HCT116 (cell line): Measurements from ENCODE around the gene THSD8. TPM values are rescaled to one million over a fixed set of nuclear protein-coding genes. Genes with fewer than 3 reads are reported as not detected.

Experiments
- ATAC-seq: fragments of 200-7000 bp; cut with Tn5 transposase; 2 replicates; pipeline ENCODE4 v1.9.1; 2020; ENCODE audit warnings: mild to moderate bottlenecking, moderate library complexity
- BruUV-seq: library from RNA; stranded (reverse); fragments of 400-500 nt; replicated peaks from 2 replicates; lab custom pipeline; 2021; lab: Mats Ljungman, UMichigan
- CTCF ChIA-PET: fragments of 300-600 bp; sonication (Branson Sonifier 250); formaldehyde crosslinking; loops from one replicate; lab custom pipeline; 2021; ENCODE audit warnings: antibody characterized with exemption; lab: Charles Lee
- POLR2A ChIA-PET: fragments of 300-600, 350-600 bp; sonication (Branson Sonifier 250); formaldehyde crosslinking; loops from one replicate; lab custom pipeline; 2021; ENCODE audit warnings: antibody characterized with exemption; lab: Charles Lee
- RAD21 ChIA-PET, 2 experiments: fragments of 300-600 bp; sonication (Branson Sonifier 250); formaldehyde crosslinking; loops; one replicate each; lab custom pipeline; 2023; ENCODE audit warnings: low total read pairs in 2 of 2; ENCODE audit not compliant: uncharacterized antibody in 2 of 2, unreplicated experiment in 2 of 2, low non-redundant PET in 1 of 2; lab: Charles Lee
- DNase-seq: peaks from one replicate; pipeline ENCODE4 v3.0.0-alpha.2; 2010; ENCODE audit warnings: low read depth, low spot score
- H2AFZ ChIP-seq: fragments of 200-600 bp; shearing (Covaris generic), sonication (generic); 2 replicates; pipeline ENCODE4 v1.6.1; 2017; ENCODE audit warnings: low read depth, mixed run types, mixed read lengths, antibody characterized with exemption, low read length; ENCODE audit not compliant: poor library complexity, severe bottlenecking
- H3K27ac ChIP-seq: 2 replicates; pipeline ENCODE4 v1.5.1; 2012; ENCODE audit warnings: low read depth, low read length
- H3K27me3 ChIP-seq: fragments of 200-600 bp; sonication (generic); 2 replicates; pipeline ENCODE4 v1.6.1; 2016; ENCODE audit warnings: mixed run types, low read length, mixed read lengths; ENCODE audit not compliant: insufficient read depth
- H3K36me3 ChIP-seq, 2 experiments: fragments of 200-500 bp in 1 of 2; fragments of 200-600 bp in 1 of 2; sonication (Bioruptor generic) in 1 of 2; sonication (generic) in 1 of 2; 2 replicates each; pipeline versions ENCODE4 v1.5.1 to v1.6.1; 2014 to 2016; ENCODE audit warnings: low read length in 2 of 2, inconsistent platforms in 1 of 2, mixed read lengths in 1 of 2, mixed run types in 1 of 2; ENCODE audit not compliant: insufficient read depth in 2 of 2, control insufficient read depth in 1 of 2
- H3K4me1 ChIP-seq, 2 experiments: fragments of 200-600 bp in 1 of 2; sonication (generic) in 1 of 2; 2 replicates each; pipeline versions ENCODE4 v1.5.1 to v1.6.1; 2012 to 2017; ENCODE audit warnings: low read length in 2 of 2, inconsistent platforms in 1 of 2, mild to moderate bottlenecking in 1 of 2, mixed read lengths in 1 of 2, mixed run types in 1 of 2, moderate library complexity in 1 of 2; ENCODE audit not compliant: insufficient read depth in 2 of 2, control insufficient read depth in 1 of 2
- H3K4me2 ChIP-seq: fragments of 200-600 bp; sonication (generic); 2 replicates; pipeline ENCODE4 v1.6.1; 2017; ENCODE audit warnings: mixed run types, low read length, mixed read lengths
- H3K4me3 ChIP-seq, 2 experiments: fragments of 200-600 bp in 1 of 2; sonication (generic) in 1 of 2; replicated peaks in 1 of 2; 2 replicates each; pipeline ENCODE4 v1.5.1; 2011 to 2016; ENCODE audit warnings: low read length in 2 of 2, control low read depth in 1 of 2, low read depth in 1 of 2, mild to moderate bottlenecking in 1 of 2, mixed read lengths in 1 of 2, mixed run types in 1 of 2
- H3K79me2 ChIP-seq: fragments of 200-600 bp; sonication (generic); 2 replicates; pipeline ENCODE4 v1.6.1; 2017; ENCODE audit warnings: mild to moderate bottlenecking, mixed run types, low read length, moderate library complexity, mixed read lengths; ENCODE audit not compliant: insufficient read depth
- H3K9ac ChIP-seq: fragments of 200-600 bp; sonication (generic); 2 replicates; pipeline ENCODE4 v1.6.1; 2016; ENCODE audit warnings: low read length, mixed read lengths
- H3K9me2 ChIP-seq: fragments of 200-600 bp; sonication (generic), shearing (Covaris generic); 2 replicates; pipeline ENCODE4 v1.6.1; 2017; ENCODE audit warnings: mixed run types, mild to moderate bottlenecking, moderate library complexity; ENCODE audit not compliant: insufficient read depth
- H3K9me3 ChIP-seq, 2 experiments: fragments of 200-500 bp in 1 of 2; fragments of 200-600 bp in 1 of 2; sonication (Bioruptor generic) in 1 of 2; sonication (generic) in 1 of 2; 2 replicates each; pipeline ENCODE4 v1.6.1; 2014 to 2017; ENCODE audit warnings: low read length in 2 of 2, mixed read lengths in 2 of 2, inconsistent platforms in 1 of 2, low read depth in 1 of 2, mild to moderate bottlenecking in 1 of 2, mixed run types in 1 of 2, moderate library complexity in 1 of 2; ENCODE audit not compliant: control insufficient read depth in 1 of 2, insufficient read depth in 1 of 2
- H4K20me1 ChIP-seq: fragments of 200-600 bp; sonication (generic), shearing (Covaris generic); 2 replicates; pipeline ENCODE4 v1.6.1; 2017; ENCODE audit warnings: mixed run types, mild to moderate bottlenecking, moderate library complexity; ENCODE audit not compliant: insufficient read depth
- ATF3 ChIP-seq: IDR thresholded peaks from 2 replicates; pipeline ENCODE4 v1.6.1; 2012
- CEBPB ChIP-seq: IDR thresholded peaks from 2 replicates; pipeline ENCODE4 v1.6.1; 2012; ENCODE audit warnings: low read depth
- ELF1 ChIP-seq: IDR thresholded peaks from 2 replicates; pipeline ENCODE4 v1.6.1; 2012; ENCODE audit warnings: low read depth, borderline replicate concordance
- JUND ChIP-seq: IDR thresholded peaks from 2 replicates; pipeline ENCODE4 v1.6.1; 2012
- SRF ChIP-seq: IDR thresholded peaks from 2 replicates; pipeline ENCODE4 v1.6.1; 2012; ENCODE audit warnings: low read depth
- TCF7L2 ChIP-seq: IDR thresholded peaks from 2 replicates; pipeline ENCODE4 v1.7.0; 2011; ENCODE audit warnings: borderline replicate concordance, inconsistent platforms; ENCODE audit not compliant: insufficient read depth, insufficient read length; ENCODE audit errors: extremely low read depth
- YY1 ChIP-seq: IDR thresholded peaks from 2 replicates; pipeline ENCODE4 v1.6.1; 2011; ENCODE audit warnings: low read length, low read depth, moderate library complexity, mild to moderate bottlenecking; ENCODE audit not compliant: insufficient replicate concordance; ENCODE audit errors: extremely low read depth
- ZNF274 ChIP-seq: fragments of 200-500 bp; sonication (Bioruptor generic); IDR thresholded peaks from 2 replicates; pipeline ENCODE4 v1.6.1; 2014; ENCODE audit warnings: mild to moderate bottlenecking, low read depth, low read length, inconsistent platforms
- intact Hi-C: fragments of 100-400 bp; cut with micrococcal nuclease; formaldehyde crosslinking; loops from 2 replicates; pipeline ENCODE4 v1.10.0; 2022
- total RNA-seq: library from RNA; stranded (reverse); gene quantifications from one replicate; pipeline ENCODE4 v1.2.1, GENCODE V29; 2021; ENCODE audit not compliant: unreplicated experiment
- TF ChIP-seq, protein P1 (sequence below): IDR thresholded peaks from 2 replicates; pipeline ENCODE4 v1.6.1; 2012

The THSD8 gene
- total RNA-seq, 1 experiment from 2014 or later = 33.3 TPM

DNA sequence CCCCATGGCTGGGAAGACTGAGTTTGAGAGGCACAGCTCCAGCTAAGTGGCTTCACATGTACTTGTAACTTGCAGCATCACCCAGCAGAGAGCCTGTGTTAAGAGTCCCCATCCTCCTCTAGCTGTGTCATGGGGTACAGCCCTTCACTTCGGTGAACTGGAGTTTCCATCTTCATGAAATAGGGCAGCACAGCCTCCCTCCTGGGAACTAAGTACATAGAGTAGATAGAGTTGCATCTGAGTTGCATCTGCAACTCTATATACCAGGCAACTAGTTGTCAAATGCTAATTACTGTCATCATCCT lies 1.5 kb upstream of the THSD8 start:
- Histone ChIP-seq H3K27ac (peak overlapping the region; percentile 86), H3K4me3 (peak overlapping the region; percentile 93 to 97), H3K9me3 (no peaks in the 10 kb centered on the region)
- DNase-seq (no peak), ATAC-seq (no peak)
- no peak for TF ChIP-seq ZNF274
- TF ChIP-seq, protein P1, sequence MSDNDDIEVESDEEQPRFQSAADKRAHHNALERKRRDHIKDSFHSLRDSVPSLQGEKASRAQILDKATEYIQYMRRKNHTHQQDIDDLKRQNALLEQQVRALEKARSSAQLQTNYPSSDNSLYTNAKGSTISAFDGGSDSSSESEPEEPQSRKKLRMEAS = no peak
- no peak for TF ChIP-seq CEBPB
- no peak for TF ChIP-seq SRF
- TF ChIP-seq YY1 = no peak
- TF ChIP-seq ATF3 = no peak
- TF ChIP-seq, all 23 proteins: peak for 0
- H4K20me1 ChIP-seq = no peaks in the 10 kb centered on the region
- no peaks in the 10 kb centered on the region for H3K27me3 ChIP-seq
- H2AFZ ChIP-seq = no peak overlapping the region
- CTCF ChIA-PET = interaction anchor here (0.9 to 6.4 kb wide), 4 partner anchors 25 to 294 kb away, joined by 3 to 87 read pairs (median 4); partner anchors contain the start of gene HOOK2
- POLR2A ChIA-PET = interaction anchor here (1.2 to 1.4 kb wide), 2 partner anchors 9 to 30 kb away, joined by 3 to 5 read pairs; partner anchors contain the start of gene JUNB
- intact Hi-C loops = loop anchor here (5.0 kb wide), 1 partner anchor 37 kb away; the partner anchor contains the start of gene MAST1
- H3K4me1 ChIP-seq = peaks cover 19 to 42% of the 10 kb centered on the region in 2 experiments
- no TSS peak for BruUV-seq
- H3K36me3 ChIP-seq = peaks cover 4 to 19% of the 10 kb centered on the region in 2 experiments; a peak in 3 of 4 replicates
- no peaks in the 10 kb centered on the region for H3K9me2 ChIP-seq
- peak overlapping the region; percentile 94 for H3K9ac ChIP-seq
- RAD21 ChIA-PET = no interaction called here
- peaks cover 25% of the 10 kb centered on the region for H3K79me2 ChIP-seq
- peak overlapping the region; percentile 100 for H3K4me2 ChIP-seq

DNA sequence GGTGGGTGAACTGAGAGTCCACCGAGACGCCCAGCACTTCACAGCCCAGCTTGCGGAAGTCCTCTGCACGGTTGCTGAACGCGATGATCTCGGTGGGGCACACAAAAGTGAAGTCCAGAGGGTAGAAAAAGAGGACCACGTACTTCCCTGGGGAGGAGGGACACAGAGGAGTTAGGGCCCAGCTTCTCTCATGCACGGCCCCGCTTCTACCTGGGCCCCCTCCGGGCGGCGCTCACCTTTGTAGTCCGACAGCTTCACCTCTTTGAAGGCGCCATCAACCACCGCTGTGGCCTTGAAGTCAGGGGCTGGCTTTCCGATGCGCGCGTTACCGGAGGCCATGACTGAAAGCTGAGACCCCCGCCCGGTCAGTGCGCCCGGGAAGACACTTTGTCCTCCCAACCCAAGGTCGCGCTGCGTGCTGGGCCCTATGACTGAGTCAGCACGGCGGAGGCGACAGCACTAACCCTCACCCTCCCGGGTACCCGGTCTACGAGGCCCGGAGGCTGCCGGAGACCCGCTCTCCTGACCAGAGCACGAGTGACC lies 875 bp upstream of the THSD8 start:
- peaks cover 4 to 19% of the 10 kb centered on the region in 2 experiments; a peak in 3 of 4 replicates for H3K36me3 ChIP-seq
- intact Hi-C loops = loop anchor here (5.0 kb wide), 1 partner anchor 36 kb away; the partner anchor contains the start of gene MAST1
- BruUV-seq = TSS peak; percentile 54

More for the DNA sequence above, 875 bp upstream of the THSD8 start:
- POLR2A ChIA-PET = interaction anchor here (0.8 to 1.4 kb wide), 3 partner anchors 9 to 43 kb away, joined by 3 to 5 read pairs (median 3); partner anchors contain the start of gene JUNB
- H2AFZ ChIP-seq = no peak overlapping the region
- CTCF ChIA-PET = interaction anchor here (0.9 to 1.1 kb wide), 3 partner anchors 26 to 293 kb away, joined by 3 to 4 read pairs (median 3); partner anchors contain the start of gene HOOK2
- peak overlapping the region; percentile 86 for H3K27ac ChIP-seq
- peak overlapping the region; percentile 100 for H3K4me2 ChIP-seq
- RAD21 ChIA-PET = no interaction called here
- peaks cover 17 to 40% of the 10 kb centered on the region in 2 experiments for H3K4me1 ChIP-seq
- no peaks in the 10 kb centered on the region for H3K9me2 ChIP-seq
- no peaks in the 10 kb centered on the region for H4K20me1 ChIP-seq
- peaks cover 25% of the 10 kb centered on the region for H3K79me2 ChIP-seq
- DNase-seq = no peak
- H3K4me3 ChIP-seq = peak overlapping the region; percentile 93 to 97
- peak overlapping the region; percentile 94 for H3K9ac ChIP-seq
- no peaks in the 10 kb centered on the region for H3K9me3 ChIP-seq
- no peaks in the 10 kb centered on the region for H3K27me3 ChIP-seq
- peak; percentile 11 for ATAC-seq
- TF ChIP-seq ELF1 (no peak), TCF7L2 (peak; percentile 86), JUND (no peak)
- TF ChIP-seq, all 23 proteins: peak for 1
